OCI-LY3 (cell line): ENCODE results near the gene PALD1.

Experiments used
- H2AFZ ChIP-seq: fragments of 200-600, 300-600 bp; shearing (Covaris generic); 2 replicates; pipeline ENCODE4 v1.6.0; 2014; ENCODE audit warnings: antibody characterized with exemption, low read depth, low read length
- H3K27ac ChIP-seq: fragments of 200-600, 300-600 bp; sonication (generic); 2 replicates; pipeline ENCODE4 v1.5.1; 2014; ENCODE audit warnings: mild to moderate bottlenecking, low read length, moderate library complexity, mixed read lengths
- H3K27me3 ChIP-seq: fragments of 200-600, 300-600 bp; sonication (generic); 2 replicates; pipeline ENCODE4 v1.6.1; 2014; ENCODE audit warnings: low read depth, low read length, mixed read lengths
- H3K36me3 ChIP-seq: fragments of 200-600, 300-600 bp; sonication (generic); replicated peaks from 2 replicates; pipeline ENCODE3; 2014; ENCODE audit warnings: low read depth, low read length, mixed read lengths
- H3K4me1 ChIP-seq: fragments of 300-600, 200-600 bp; sonication (generic); 2 replicates; pipeline ENCODE4 v1.6.1; 2014; ENCODE audit warnings: low read length, mixed read lengths
- H3K4me2 ChIP-seq: fragments of 200-600, 300-600 bp; sonication (generic); 2 replicates; pipeline ENCODE4 v1.6.1; 2014; ENCODE audit warnings: low read length, mixed read lengths
- H3K4me3 ChIP-seq: fragments of 300-600, 200-600 bp; sonication (generic); 2 replicates; pipeline ENCODE4 v1.5.1; 2014; ENCODE audit warnings: antibody characterized with exemption, mild to moderate bottlenecking, low read length, moderate library complexity
- H3K79me2 ChIP-seq: fragments of 300-600, 200-600 bp; shearing (Covaris generic); 2 replicates; pipeline ENCODE4 v1.6.1; 2014; ENCODE audit warnings: mild to moderate bottlenecking, low read length, mixed read lengths
- H3K9ac ChIP-seq: fragments of 300-600, 200-600 bp; shearing (Covaris generic); 2 replicates; pipeline ENCODE4 v1.6.0; 2014; ENCODE audit warnings: mild to moderate bottlenecking, low read length, moderate library complexity
- H3K9me3 ChIP-seq: fragments of 200-600, 300-600 bp; shearing (Covaris generic); 2 replicates; pipeline ENCODE4 v1.6.1; 2014; ENCODE audit warnings: low read length, mixed read lengths; ENCODE audit not compliant: insufficient read depth
- H4K20me1 ChIP-seq: fragments of 200-600, 300-600 bp; sonication (generic); 2 replicates; pipeline ENCODE4 v1.6.1; 2016; ENCODE audit warnings: low read length, mixed read lengths; ENCODE audit not compliant: insufficient read depth
- EZH2phosphoT487 ChIP-seq: fragments of 200-600 bp; shearing (Covaris generic); IDR thresholded peaks from 2 replicates; pipeline ENCODE4 v1.6.1; 2018; ENCODE audit warnings: antibody characterized with exemption, mixed run types, low read depth
- TF ChIP-seq, protein P1 (sequence below): fragments of 200-600, 300-600 bp; sonication (generic); IDR thresholded peaks from 2 replicates; pipeline ENCODE4 v1.5.1; 2014; ENCODE audit warnings: antibody characterized with exemption, low read length, low read depth

Gene PALD1

DNA sequence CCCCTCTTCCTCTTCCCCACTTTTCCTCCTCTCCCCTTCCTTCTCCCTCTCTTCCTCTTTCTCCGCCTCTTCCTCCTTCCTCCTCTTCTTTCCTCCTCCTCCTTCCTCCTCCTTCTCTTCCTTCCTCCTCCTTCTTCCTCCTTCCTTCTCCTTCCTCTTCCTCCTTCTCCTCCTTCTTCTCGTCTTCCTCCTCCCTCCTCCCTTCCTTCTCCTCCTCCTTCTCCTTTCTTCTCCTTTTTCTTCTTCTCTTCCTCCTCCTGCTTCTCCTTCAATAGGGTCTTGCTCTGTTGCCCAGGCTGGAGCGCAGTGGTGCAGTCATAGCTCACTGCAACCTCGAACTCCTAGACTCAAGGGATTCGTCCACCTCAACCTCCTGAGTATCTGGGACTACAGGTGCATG is 56.9 kb downstream of the PALD1 start:
- Histone ChIP-seq H3K79me2 (no peaks in the 10 kb centered on the region), H3K9ac (no peak overlapping the region), H3K4me1 (no peaks in the 10 kb centered on the region), H3K27ac (no peak overlapping the region), H3K4me2 (no peak overlapping the region), H3K27me3 (no peaks in the 10 kb centered on the region), H2AFZ (no peak overlapping the region), H3K36me3 (no peaks in the 10 kb centered on the region), H3K4me3 (no peak overlapping the region), H3K9me3 (no peaks in the 10 kb centered on the region), H4K20me1 (no peaks in the 10 kb centered on the region)
- no peak for TF ChIP-seq EZH2phosphoT487
- TF ChIP-seq, protein P1, sequence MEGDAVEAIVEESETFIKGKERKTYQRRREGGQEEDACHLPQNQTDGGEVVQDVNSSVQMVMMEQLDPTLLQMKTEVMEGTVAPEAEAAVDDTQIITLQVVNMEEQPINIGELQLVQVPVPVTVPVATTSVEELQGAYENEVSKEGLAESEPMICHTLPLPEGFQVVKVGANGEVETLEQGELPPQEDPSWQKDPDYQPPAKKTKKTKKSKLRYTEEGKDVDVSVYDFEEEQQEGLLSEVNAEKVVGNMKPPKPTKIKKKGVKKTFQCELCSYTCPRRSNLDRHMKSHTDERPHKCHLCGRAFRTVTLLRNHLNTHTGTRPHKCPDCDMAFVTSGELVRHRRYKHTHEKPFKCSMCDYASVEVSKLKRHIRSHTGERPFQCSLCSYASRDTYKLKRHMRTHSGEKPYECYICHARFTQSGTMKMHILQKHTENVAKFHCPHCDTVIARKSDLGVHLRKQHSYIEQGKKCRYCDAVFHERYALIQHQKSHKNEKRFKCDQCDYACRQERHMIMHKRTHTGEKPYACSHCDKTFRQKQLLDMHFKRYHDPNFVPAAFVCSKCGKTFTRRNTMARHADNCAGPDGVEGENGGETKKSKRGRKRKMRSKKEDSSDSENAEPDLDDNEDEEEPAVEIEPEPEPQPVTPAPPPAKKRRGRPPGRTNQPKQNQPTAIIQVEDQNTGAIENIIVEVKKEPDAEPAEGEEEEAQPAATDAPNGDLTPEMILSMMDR: no peak

- Histone ChIP-seq H2AFZ (no peak overlapping the region), H3K79me2 (no peaks in the 10 kb centered on the region), H3K27me3 (no peaks in the 10 kb centered on the region), H3K9me3 (no peaks in the 10 kb centered on the region), H3K4me3 (no peak overlapping the region), H4K20me1 (no peaks in the 10 kb centered on the region), H3K27ac (no peak overlapping the region), H3K36me3 (no peaks in the 10 kb centered on the region), H3K9ac (no peak overlapping the region), H3K4me2 (no peak overlapping the region), H3K4me1 (no peaks in the 10 kb centered on the region)
- TF ChIP-seq, protein P1: no peak
- TF ChIP-seq EZH2phosphoT487: no peak
These were observed 57.8 kb downstream of the PALD1 start for GRCh38 chr10:70536196-70536861.

GRCh38 chr10:70537398-70538194 is 59.0 kb downstream of the PALD1 start:
- H3K9ac ChIP-seq: no peak overlapping the region
- H3K4me3 ChIP-seq: no peak overlapping the region
- H3K4me1 ChIP-seq: no peaks in the 10 kb centered on the region
- no peak overlapping the region for H3K27ac ChIP-seq
- no peak overlapping the region for H3K4me2 ChIP-seq
- H3K9me3 ChIP-seq: no peaks in the 10 kb centered on the region
- no peaks in the 10 kb centered on the region for H3K27me3 ChIP-seq
- TF ChIP-seq, protein P1: peak; percentile 43
- no peak for TF ChIP-seq EZH2phosphoT487
- no peaks in the 10 kb centered on the region for H3K36me3 ChIP-seq
- no peaks in the 10 kb centered on the region for H3K79me2 ChIP-seq
- no peak overlapping the region for H2AFZ ChIP-seq
- H4K20me1 ChIP-seq: no peaks in the 10 kb centered on the region

- Histone ChIP-seq H3K79me2 (no peaks in the 10 kb centered on the region), H4K20me1 (no peaks in the 10 kb centered on the region), H3K36me3 (no peaks in the 10 kb centered on the region), H3K27ac (no peak overlapping the region), H3K9ac (no peak overlapping the region), H3K4me2 (no peak overlapping the region), H3K4me3 (no peak overlapping the region), H3K27me3 (no peaks in the 10 kb centered on the region), H3K4me1 (no peaks in the 10 kb centered on the region), H2AFZ (no peak overlapping the region), H3K9me3 (no peaks in the 10 kb centered on the region)
- TF ChIP-seq, protein P1: no peak
- no peak for TF ChIP-seq EZH2phosphoT487
These were observed 59.6 kb downstream of the PALD1 start for GRCh38 chr10:70538195-70538520.
